OCI-LY3 (cell line): Measurements from ENCODE around the gene FBXW7.

Experiments used
- CTCF ChIP-seq: fragments of 200-600, 300-600 bp; sonication (generic); IDR thresholded peaks from 2 replicates; pipeline ENCODE4 v1.5.1; 2014; ENCODE audit warnings: antibody characterized with exemption, low read length, low read depth
- EZH2phosphoT487 ChIP-seq: fragments of 200-600 bp; shearing (Covaris generic); IDR thresholded peaks from 2 replicates; pipeline ENCODE4 v1.6.1; 2018; ENCODE audit warnings: antibody characterized with exemption, mixed run types, low read depth

GRCh38 chr4:152278505-152279233, 257.2 kb downstream of the FBXW7 start:
- TF ChIP-seq CTCF (no peak), EZH2phosphoT487 (no peak)
